Retinal pigment epithelial cell (primary cell): ENCODE results near the gene FBRSL1.

Experiments used
- DNase-seq: peaks from one replicate; pipeline ENCODE4 v3.0.0-alpha.2; 2010; ENCODE audit warnings: low read depth
- H3K4me3 ChIP-seq: 2 replicates; pipeline ENCODE4 v1.5.1; 2011; ENCODE audit warnings: mild to moderate bottlenecking, low read length, control low read depth, moderate library complexity
- TF ChIP-seq, protein P1 (sequence below): conservative IDR thresholded peaks from 2 replicates; pipeline ENCODE4 v1.5.1; 2011; ENCODE audit warnings: low read depth, low read length, control low read depth, inconsistent platforms

The FBRSL1 gene

DNA sequence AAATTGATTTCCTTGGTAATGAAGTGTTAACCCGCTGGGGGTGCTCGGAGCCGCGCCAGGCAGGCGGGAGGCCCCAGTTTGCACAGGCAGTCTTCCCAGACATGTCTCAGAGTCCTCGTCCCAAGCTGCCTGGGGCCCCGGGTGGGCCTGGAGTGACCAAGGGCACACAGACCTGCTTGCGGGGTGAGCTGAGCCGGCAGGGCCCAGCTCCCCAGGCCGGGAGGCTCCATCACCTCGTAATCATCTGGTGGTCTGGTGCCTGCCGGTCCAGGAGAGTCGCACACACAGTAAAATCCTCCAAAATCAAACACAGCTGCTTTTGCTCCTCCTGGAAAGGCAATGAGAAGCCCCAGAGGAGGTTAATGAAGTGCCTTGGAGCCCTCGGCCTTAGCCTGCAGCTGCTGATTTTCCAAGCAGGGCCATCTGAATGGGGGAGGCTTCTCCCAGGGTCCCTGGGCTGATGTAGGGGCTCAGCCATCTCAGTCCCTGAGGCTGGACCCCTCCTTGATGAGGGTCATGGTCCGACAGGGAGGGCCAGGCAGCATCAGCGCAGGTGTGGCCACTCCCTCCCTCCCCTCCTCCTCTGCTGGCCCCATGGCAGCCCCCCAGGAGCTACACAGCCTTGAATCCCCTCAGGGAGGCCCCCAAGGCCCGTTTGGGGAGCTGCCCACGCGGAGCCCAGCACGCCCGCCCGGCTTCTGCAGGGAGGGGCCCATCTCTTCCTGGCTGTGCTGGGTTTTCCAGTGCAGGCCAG lies 39.4 kb upstream of the FBRSL1 start:
- TF ChIP-seq, protein P1, sequence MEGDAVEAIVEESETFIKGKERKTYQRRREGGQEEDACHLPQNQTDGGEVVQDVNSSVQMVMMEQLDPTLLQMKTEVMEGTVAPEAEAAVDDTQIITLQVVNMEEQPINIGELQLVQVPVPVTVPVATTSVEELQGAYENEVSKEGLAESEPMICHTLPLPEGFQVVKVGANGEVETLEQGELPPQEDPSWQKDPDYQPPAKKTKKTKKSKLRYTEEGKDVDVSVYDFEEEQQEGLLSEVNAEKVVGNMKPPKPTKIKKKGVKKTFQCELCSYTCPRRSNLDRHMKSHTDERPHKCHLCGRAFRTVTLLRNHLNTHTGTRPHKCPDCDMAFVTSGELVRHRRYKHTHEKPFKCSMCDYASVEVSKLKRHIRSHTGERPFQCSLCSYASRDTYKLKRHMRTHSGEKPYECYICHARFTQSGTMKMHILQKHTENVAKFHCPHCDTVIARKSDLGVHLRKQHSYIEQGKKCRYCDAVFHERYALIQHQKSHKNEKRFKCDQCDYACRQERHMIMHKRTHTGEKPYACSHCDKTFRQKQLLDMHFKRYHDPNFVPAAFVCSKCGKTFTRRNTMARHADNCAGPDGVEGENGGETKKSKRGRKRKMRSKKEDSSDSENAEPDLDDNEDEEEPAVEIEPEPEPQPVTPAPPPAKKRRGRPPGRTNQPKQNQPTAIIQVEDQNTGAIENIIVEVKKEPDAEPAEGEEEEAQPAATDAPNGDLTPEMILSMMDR, result no peak
- no peak for DNase-seq
- no peak overlapping the region for H3K4me3 ChIP-seq

DNA sequence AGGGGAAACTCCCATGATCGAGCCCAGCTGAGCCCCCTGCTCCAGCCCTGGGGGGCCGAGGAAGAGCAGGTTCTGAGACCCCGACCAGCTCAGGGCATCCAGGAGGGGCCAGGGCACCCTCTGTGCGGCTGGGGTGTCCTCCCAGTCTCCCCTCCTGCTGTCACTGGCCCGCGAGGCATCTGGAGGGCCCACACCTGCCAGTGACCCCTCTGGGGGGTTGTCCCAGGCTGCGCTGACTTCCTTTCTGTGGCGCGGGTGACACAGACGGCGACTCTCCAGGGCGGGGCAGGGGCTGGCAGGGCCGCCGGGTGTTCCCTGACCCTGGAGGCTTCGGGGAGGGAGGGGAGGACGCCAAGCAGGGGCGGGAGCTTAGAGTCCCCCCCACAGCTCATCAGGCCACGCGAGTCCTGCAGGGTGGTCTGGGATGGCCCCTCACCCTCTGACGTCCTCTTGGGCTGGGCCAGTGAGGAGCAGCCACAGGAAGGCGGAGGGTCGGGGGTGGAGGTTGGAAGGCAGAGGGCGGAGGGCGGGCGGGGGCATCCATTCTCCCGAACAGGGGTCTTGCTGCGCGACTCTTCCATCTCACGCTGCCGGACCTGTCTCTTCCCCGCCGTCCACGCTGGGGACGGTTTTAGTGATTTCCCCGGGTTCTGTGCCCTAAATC lies 38.6 kb upstream of the FBRSL1 start:
- no peak for DNase-seq
- H3K4me3 ChIP-seq, result no peak overlapping the region
- TF ChIP-seq, protein P1, result no peak

GRCh38 chr12:132451836-132452195 lies 38.1 kb upstream of the FBRSL1 start:
- DNase-seq, result no peak
- TF ChIP-seq, protein P1, result no peak

DNA sequence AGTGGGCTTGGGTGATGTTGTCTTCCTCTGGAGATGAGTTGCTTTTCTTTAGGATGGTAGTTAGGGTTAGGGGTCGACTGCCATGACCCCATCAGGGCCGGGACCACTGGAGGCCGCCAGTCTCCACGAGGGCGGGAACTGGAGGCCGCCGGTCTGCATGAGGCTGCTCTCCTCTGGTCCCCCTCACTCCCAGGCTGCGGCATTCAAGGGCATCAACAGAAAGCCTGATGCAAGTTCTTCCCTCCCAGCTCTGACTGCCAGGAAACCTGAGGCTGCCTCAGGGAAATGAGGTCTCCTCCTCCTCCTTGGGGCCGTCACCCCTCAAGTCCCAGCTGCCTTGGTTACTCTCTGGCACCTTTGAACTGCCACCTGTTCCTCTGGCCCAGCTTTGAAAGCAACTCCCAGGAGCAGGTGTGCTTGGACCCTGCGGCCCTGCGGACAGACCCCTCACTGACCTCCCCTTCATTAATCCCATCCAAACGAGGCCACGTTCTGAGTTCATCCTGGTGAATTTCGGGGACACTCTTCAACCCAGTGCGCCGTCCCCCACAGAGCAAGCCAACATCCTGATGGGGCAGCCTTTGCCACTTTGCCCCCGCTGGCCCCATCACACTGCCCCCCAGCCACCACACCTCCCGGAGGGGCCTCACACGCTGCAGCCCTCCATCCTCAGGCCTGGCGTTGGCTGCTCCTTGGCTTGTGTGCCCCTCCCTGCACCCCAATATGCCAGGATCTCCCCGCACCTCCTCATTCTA lies 37.2 kb upstream of the FBRSL1 start:
- no peak for DNase-seq
- H3K4me3 ChIP-seq, result no peak overlapping the region
- TF ChIP-seq, protein P1, result no peak

More at GRCh38 chr12:132451836-132452195, 38.1 kb upstream of the FBRSL1 start:
- H3K4me3 ChIP-seq, result no peak overlapping the region

DNA sequence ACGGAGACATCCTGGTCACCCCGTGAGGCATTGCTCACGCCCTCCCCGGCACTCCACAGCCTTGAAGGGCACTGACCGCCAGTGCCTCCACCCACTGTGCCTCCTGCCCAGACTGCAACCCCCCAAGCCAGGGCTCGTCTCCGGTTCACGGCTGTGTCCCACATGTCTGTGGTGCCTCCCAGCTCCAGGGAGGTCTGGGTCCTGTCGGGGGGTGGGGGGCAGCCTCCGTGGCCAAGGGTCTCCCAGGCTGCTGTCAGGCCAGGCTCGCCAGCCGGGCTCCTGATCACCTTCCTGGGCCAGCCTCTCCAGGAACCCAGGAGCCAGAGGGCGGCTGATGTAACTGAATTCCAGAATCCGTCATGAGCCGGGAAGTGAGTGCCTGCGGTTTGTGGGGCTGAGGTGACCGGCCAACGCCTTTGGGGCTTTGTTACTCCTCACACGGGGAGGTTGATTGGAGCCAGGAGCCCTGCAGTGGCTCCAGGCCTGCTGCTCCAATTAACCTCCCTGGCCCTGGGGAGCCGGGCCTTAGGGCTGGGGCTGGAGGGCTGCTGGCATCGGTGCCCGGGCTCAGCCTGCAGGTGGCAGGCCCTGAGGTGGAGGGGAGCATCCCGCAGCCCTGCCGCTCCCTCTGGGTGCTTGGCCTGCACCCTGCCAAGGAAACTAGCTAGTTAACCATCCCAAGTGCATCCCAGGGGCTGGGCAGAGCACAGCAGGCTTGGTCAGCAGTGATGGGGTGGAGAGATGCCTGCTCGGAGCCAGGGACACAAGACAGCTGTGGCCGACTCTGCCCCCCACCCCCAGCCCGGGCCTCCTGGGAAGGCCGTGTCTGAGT lies 36.4 kb upstream of the FBRSL1 start:
- no peak for DNase-seq
- no peak overlapping the region for H3K4me3 ChIP-seq
- TF ChIP-seq, protein P1, result no peak

DNA sequence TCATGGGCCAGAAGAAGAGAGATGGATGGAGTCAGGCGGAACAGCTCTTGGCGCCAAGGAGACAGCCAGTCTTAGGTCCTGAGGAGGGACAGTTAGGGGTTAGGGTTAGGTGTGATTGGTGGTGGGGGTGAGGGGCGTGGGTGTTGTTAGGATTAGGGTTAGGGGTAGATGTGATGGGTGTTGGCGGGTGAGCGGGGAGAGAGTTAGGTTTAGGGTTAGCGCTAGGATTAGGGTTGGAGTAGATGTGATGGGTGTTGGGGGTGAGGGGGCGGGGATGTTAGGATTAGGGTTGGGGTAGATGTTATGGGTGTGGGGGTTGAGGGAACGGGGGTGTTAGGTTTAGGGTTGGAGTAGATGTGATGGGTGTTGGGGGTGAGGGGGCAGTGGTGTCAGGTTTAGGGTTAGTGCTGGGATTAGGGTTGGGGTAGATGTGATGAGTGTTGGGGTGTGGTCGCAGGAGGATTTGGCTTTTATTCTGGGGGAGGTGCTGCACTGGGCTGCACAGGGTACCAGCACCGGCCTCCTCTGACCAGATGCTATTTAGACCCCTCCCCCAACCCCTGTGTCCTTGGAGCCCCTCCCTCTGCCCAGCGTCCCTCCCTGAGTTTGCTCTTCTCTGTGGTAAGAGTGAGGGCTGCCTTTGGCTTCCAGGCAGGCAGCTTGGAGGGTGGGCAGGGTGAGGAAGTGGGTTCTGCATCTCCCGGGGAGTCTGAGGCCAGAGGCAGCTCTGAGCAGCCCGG lies 35.6 kb upstream of the FBRSL1 start:
- no peak for DNase-seq
- TF ChIP-seq, protein P1, result no peak
- no peak overlapping the region for H3K4me3 ChIP-seq
